Thoracic aorta (tissue), 2 donors: ENCODE measurements around the gene POLG. TPM values are rescaled to one million over a fixed set of nuclear protein-coding genes. Genes with fewer than 3 reads are reported as not detected.
A peak's percentile ranks its signal among the peaks of the same experiment; 100 is the strongest.

Experiments
- ATAC-seq: fragments of 150-250 bp; one replicate; pipeline ENCODE4 v1.8.0; 2017; ENCODE audit warnings: low read depth; ENCODE audit not compliant: insufficient number of reproducible peaks, low FRiP score
- DNase-seq: peaks from one replicate; pipeline ENCODE4 v3.0.0-alpha.2; 2020; ENCODE audit warnings: low spot score
- H3K27ac ChIP-seq, 2 donors: fragments of 200-600 bp; sonication (generic); 1 replicate in 1 of 2; 2 replicates in 1 of 2; pipeline ENCODE4 v1.5.1; 2016; ENCODE audit warnings: mild to moderate bottlenecking in 2 of 2, moderate library complexity in 2 of 2
- H3K27me3 ChIP-seq: fragments of 200-600 bp; sonication (generic); replicated peaks from 2 replicates; pipeline ENCODE4 v1.6.0; 2016; ENCODE audit warnings: mild to moderate bottlenecking; ENCODE audit not compliant: insufficient read depth
- H3K36me3 ChIP-seq: fragments of 200-600 bp; sonication (generic); one replicate; pipeline ENCODE4 v1.5.1; 2016
- H3K4me1 ChIP-seq, 2 donors: fragments of 200-600 bp; sonication (generic); 1 replicate in 1 of 2; 2 replicates in 1 of 2; pipeline versions ENCODE4 v1.5.1 to v1.6.0; 2016; ENCODE audit warnings: low read depth in 2 of 2, mild to moderate bottlenecking in 1 of 2; ENCODE audit not compliant: control insufficient read depth in 1 of 2
- H3K4me3 ChIP-seq: fragments of 200-600 bp; sonication (generic); 2 replicates; pipeline ENCODE4 v1.5.1; 2016; ENCODE audit warnings: mild to moderate bottlenecking
- H3K9me3 ChIP-seq: fragments of 200-600 bp; sonication (generic); 2 replicates; pipeline ENCODE4 v1.5.1; 2016
- total RNA-seq, 2 donors: library from RNA; depleted of rRNA; stranded (reverse); fragments of >200 nt; gene quantifications; one replicate each; pipeline versions ENCODE4 v1.1.0 to v1.2.3, GENCODE V29; 2016
- TF ChIP-seq, protein P1 (sequence below): fragments of 200-600 bp; sonication (generic); IDR thresholded peaks from one replicate; pipeline ENCODE4 v1.5.1; 2019; ENCODE audit warnings: antibody characterized with exemption

POLG gene
- total RNA-seq, 2 donors from 2014 or later = 89.2 to 89.8 TPM

DNA sequence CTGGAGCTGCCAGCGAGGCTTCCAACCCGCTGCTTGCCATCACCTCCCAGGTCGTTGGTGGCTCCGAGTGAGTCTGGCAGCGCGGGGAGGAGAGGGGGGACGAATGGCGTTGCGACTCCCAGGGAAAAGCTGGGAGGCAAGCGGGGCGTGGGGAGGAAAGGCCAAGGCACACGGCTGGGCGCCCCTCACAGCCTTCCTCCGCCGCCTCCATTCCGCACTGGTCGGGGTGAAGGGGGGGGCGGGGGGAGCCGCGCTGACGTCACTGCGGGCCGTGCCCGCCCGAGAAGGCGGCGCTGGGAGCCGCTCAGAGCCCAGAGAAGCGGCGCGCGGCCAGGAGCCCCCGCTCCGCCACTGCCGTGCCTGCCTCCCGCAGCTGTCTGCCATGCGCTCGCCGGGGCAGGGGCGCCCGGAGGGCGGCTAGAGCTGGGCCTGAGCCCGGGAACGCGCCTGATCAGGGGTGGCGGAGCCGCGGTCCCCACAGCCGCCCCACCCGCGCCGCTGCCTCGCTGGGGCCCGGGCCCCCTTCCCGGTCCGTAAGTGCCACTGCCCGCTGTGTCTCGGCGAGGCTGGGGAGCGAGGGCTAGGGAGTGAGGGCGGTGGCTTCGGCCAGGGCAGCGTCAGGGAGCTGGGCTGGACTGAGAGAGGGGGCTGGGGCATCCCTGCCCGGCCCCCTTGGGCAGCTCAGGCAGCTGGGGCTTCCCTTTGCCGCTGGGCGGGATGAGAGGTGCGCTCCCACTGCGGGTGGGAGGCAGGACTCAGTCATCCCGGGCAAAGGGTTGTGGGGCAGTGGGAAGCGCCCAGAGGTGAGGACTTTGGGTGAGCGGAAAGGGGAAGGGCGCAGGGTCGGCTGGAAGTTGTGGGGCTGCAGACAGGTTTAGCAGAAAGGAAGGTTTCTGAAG is 27.8 kb upstream of the POLG start:
- ATAC-seq (no peak), DNase-seq (no peak)
- no peak overlapping the region for H3K4me3 ChIP-seq
- peaks cover 63% of the 10 kb centered on the region for H3K27me3 ChIP-seq
- no peaks in the 10 kb centered on the region for H3K36me3 ChIP-seq
- H3K9me3 ChIP-seq = no peaks in the 10 kb centered on the region
- H3K4me1 ChIP-seq = peaks cover 3 to 19% of the 10 kb centered on the region in 2 donors
- H3K27ac ChIP-seq = peak overlapping the region in 1 of 2 donors; percentile 27
- TF ChIP-seq, protein P1, sequence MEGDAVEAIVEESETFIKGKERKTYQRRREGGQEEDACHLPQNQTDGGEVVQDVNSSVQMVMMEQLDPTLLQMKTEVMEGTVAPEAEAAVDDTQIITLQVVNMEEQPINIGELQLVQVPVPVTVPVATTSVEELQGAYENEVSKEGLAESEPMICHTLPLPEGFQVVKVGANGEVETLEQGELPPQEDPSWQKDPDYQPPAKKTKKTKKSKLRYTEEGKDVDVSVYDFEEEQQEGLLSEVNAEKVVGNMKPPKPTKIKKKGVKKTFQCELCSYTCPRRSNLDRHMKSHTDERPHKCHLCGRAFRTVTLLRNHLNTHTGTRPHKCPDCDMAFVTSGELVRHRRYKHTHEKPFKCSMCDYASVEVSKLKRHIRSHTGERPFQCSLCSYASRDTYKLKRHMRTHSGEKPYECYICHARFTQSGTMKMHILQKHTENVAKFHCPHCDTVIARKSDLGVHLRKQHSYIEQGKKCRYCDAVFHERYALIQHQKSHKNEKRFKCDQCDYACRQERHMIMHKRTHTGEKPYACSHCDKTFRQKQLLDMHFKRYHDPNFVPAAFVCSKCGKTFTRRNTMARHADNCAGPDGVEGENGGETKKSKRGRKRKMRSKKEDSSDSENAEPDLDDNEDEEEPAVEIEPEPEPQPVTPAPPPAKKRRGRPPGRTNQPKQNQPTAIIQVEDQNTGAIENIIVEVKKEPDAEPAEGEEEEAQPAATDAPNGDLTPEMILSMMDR = no peak

DNA sequence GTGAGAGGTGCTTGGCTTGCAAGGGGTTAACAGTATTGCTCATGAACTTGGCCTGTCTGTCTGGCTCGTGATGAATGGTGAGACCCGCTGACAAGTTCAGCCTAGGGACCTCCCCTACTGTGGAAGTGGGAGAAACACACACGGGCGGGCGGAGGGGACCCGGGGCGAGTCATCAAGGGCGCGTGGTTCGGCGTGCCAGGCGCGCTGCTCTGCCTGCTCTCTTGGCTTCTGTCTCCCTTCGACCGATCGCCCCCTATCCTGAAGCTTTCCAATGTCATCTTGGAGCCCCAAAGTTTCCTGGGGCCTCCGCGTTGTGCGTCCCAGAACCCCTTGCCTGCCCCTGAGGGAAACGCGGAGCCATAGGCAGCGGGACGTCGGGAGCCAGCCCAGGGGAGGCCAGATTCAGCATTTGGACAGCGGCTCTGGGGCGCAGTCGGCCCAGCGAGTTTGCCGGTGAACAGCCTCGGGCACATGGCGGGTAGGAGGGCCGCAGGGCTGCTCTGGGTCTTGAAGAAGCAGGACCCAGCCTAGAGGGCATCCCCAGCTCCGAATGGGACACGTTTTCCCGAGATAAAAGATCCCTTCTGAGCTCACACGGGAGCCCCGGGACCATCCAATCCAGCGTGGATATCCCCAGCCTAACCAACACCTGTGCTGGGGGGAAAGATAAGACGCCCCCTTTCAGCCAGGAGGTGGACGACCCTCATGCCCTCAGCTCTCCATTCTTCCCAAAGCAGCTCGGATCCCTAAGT is 27.0 kb upstream of the POLG start:
- no peaks in the 10 kb centered on the region for H3K9me3 ChIP-seq
- H3K36me3 ChIP-seq = no peaks in the 10 kb centered on the region
- peaks cover 3 to 14% of the 10 kb centered on the region in 2 donors for H3K4me1 ChIP-seq
- H3K27ac ChIP-seq = peak overlapping the region in 1 of 2 donors; percentile 27
- ATAC-seq = no peak
- TF ChIP-seq, protein P1 = no peak
- no peak for DNase-seq
- no peak overlapping the region for H3K4me3 ChIP-seq
- peaks cover 63% of the 10 kb centered on the region for H3K27me3 ChIP-seq

DNA sequence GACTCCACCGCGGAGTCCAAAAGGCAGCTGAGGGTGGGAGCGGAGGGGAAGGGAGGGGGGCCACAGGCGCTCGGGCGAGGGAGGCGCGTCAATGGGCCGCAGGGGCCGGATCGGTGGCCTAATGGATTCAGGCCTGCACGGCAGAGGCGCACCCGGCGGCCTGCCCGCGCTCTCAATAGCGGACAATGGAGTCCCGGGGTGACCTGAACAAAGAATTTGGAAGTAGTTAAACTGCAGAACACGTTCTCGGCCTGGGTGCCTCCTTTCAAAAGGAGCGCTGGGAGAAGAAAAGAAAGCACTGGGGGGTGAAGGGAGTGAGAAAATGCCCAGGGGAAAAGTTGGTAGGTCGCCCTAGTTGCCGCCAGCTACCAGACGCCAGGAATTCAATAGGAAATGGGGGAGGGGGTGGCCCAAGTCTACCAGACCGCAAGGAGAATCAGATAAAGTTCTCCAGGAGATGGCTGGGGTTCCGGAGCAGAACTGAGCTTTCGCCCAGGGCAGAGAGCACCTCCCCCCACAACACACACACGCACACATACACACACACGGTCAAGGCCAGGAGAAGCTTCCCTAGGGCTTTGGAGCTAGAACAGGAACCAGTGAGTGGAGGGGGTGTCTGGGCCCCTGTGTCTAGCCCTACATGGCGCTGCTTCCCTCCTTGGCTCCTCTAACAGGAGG is 25.8 kb upstream of the POLG start:
- ATAC-seq (no peak), DNase-seq (no peak)
- TF ChIP-seq, protein P1 = no peak
- no peaks in the 10 kb centered on the region for H3K9me3 ChIP-seq
- peaks cover 56% of the 10 kb centered on the region for H3K27me3 ChIP-seq
- H3K27ac ChIP-seq = no peak overlapping the region
- peaks cover 3 to 14% of the 10 kb centered on the region in 2 donors for H3K4me1 ChIP-seq
- H3K4me3 ChIP-seq = no peak overlapping the region
- H3K36me3 ChIP-seq = no peaks in the 10 kb centered on the region

- Histone ChIP-seq H3K36me3 (no peaks in the 10 kb centered on the region), H3K4me1 (peaks cover 3 to 14% of the 10 kb centered on the region in 2 donors), H3K4me3 (peak overlapping the region; percentile 78), H3K9me3 (no peaks in the 10 kb centered on the region), H3K27me3 (peaks cover 49% of the 10 kb centered on the region), H3K27ac (no peak overlapping the region)
- no peak for ATAC-seq
- TF ChIP-seq, protein P1 = no peak
- no peak for DNase-seq
Observed at GRCh38 chr15:89359471-89360293, 25.1 kb upstream of the POLG start.
